Natural killer cell (primary cell): ENCODE measurements around the gene HTR6. TPM values are rescaled to one million over a fixed set of nuclear protein-coding genes. Genes with fewer than 3 reads are reported as not detected.

Source experiments
- ATAC-seq, 3 donors: fragments of 150-1000 bp in 2 of 3; fragments of 200-7000 bp in 1 of 3; cut with Tn5 transposase; 1 replicate in 1 of 3; 2 replicates in 2 of 3; pipeline ENCODE4 v1.10.0; 2021; ENCODE audit warnings: mild to moderate bottlenecking in 2 of 3, moderate library complexity in 2 of 3
- DNase-seq, 2 donors: peaks; one replicate each; pipeline versions ENCODE4 v3.0.0 to v3.0.0-alpha.2; 2013 to 2021; ENCODE audit warnings: mixed read lengths in 1 of 2
- H3K27ac ChIP-seq: one replicate; pipeline ENCODE4 v1.5.1; 2013; ENCODE audit warnings: mild to moderate bottlenecking, low read length
- H3K27me3 ChIP-seq: one replicate; pipeline ENCODE4 v1.6.1; 2013; ENCODE audit warnings: low read length; ENCODE audit not compliant: control insufficient read depth, insufficient read depth
- H3K36me3 ChIP-seq: one replicate; pipeline ENCODE4 v1.6.1; 2013; ENCODE audit warnings: low read length; ENCODE audit not compliant: control insufficient read depth, insufficient read depth
- H3K4me1 ChIP-seq: one replicate; pipeline ENCODE4 v1.6.1; 2013; ENCODE audit warnings: low read length; ENCODE audit not compliant: control insufficient read depth, insufficient read depth
- H3K4me3 ChIP-seq: one replicate; pipeline ENCODE4 v1.5.1; 2013; ENCODE audit warnings: low read length
- H3K9me3 ChIP-seq: one replicate; pipeline ENCODE4 v1.6.1; 2013; ENCODE audit warnings: low read length; ENCODE audit not compliant: control insufficient read depth, insufficient read depth
- H3K27ac Mint-ChIP-seq, 2 donors: one replicate each; pipeline ENCODE4 v1.8.0; 2022; ENCODE audit warnings: mild to moderate bottlenecking in 2 of 2, mixed read lengths in 2 of 2, moderate library complexity in 1 of 2
- H3K27me3 Mint-ChIP-seq, 2 donors: one replicate each; pipeline ENCODE4 v1.8.0; 2022; ENCODE audit warnings: low read depth in 2 of 2, mixed read lengths in 2 of 2
- H3K36me3 Mint-ChIP-seq: one replicate; pipeline ENCODE4 v1.8.0; 2022; ENCODE audit warnings: mixed read lengths
- H3K4me1 Mint-ChIP-seq, 2 donors: one replicate each; pipeline ENCODE4 v1.8.0; 2022; ENCODE audit warnings: mixed read lengths in 2 of 2
- H3K4me3 Mint-ChIP-seq: one replicate; pipeline ENCODE4 v1.8.0; 2022; ENCODE audit warnings: mild to moderate bottlenecking, moderate library complexity, mixed read lengths
- H3K9me3 Mint-ChIP-seq, 2 donors: one replicate each; pipeline ENCODE4 v1.8.0; 2022; ENCODE audit warnings: mixed read lengths in 2 of 2
- WGBS: methylation state at CpG from one replicate; pipeline ENCODE4 v1.1.7; 2013; ENCODE audit warnings: missing lambda C conversion rate; ENCODE audit not compliant: insufficient coverage; 5-methylcytosine and 5-hydroxymethylcytosine counted together
- intact Hi-C: fragments of 100-400 bp; cut with micrococcal nuclease; formaldehyde crosslinking; loops from one replicate; pipeline ENCODE4 v1.14.2; 2022
- total RNA-seq, 4 donors: library from RNA; stranded (reverse); fragments of 120-200 nt in 1 of 4; gene quantifications; one replicate each; pipeline versions ENCODE4 v1.2.3 to v1.2.4, GENCODE V29; 2013 to 2022
- TF ChIP-seq, protein P1 (sequence below): fragments of 200-600 bp; IDR thresholded peaks from one replicate; pipeline ENCODE4 v1.8.0; 2022; ENCODE audit warnings: antibody characterized with exemption

The HTR6 gene
- total RNA-seq, 3 donors from 2014 or later (not counting 1 experiment from before 2014, with no cell fraction given) = 0.18 TPM; not detected in 2

DNA sequence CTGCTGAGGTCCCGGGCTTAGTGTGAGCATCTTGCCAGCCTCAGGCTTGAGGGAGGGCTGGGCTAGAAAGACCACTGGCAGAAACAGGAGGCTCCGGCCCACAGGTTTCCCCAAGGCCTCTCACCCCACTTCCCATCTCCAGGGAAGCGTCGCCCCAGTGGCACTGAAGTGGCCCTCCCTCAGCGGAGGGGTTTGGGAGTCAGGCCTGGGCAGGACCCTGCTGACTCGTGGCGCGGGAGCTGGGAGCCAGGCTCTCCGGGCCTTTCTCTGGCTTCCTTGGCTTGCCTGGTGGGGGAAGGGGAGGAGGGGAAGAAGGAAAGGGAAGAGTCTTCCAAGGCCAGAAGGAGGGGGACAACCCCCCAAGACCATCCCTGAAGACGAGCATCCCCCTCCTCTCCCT is 7.2 kb upstream of the HTR6 start:
- H3K27me3 Mint-ChIP-seq = peaks cover 0 to 5% of the 10 kb centered on the region in 2 donors
- H3K4me1 Mint-ChIP-seq = peaks cover 0 to 6% of the 10 kb centered on the region in 2 donors
- Histone ChIP-seq H3K9me3 (no peaks in the 10 kb centered on the region), H3K36me3 (no peaks in the 10 kb centered on the region), H3K4me3 (no peak overlapping the region), H3K27ac (no peak overlapping the region), H3K4me1 (peaks cover 11% of the 10 kb centered on the region), H3K27me3 (no peaks in the 10 kb centered on the region)
- WGBS = 99% methylated on average over 9 of the region's 10 CpGs
- no peak for ATAC-seq
- no peak overlapping the region for H3K27ac Mint-ChIP-seq
- DNase-seq = no peak
- intact Hi-C loops = no loop called here
- no peaks in the 10 kb centered on the region for H3K36me3 Mint-ChIP-seq
- TF ChIP-seq, protein P1, sequence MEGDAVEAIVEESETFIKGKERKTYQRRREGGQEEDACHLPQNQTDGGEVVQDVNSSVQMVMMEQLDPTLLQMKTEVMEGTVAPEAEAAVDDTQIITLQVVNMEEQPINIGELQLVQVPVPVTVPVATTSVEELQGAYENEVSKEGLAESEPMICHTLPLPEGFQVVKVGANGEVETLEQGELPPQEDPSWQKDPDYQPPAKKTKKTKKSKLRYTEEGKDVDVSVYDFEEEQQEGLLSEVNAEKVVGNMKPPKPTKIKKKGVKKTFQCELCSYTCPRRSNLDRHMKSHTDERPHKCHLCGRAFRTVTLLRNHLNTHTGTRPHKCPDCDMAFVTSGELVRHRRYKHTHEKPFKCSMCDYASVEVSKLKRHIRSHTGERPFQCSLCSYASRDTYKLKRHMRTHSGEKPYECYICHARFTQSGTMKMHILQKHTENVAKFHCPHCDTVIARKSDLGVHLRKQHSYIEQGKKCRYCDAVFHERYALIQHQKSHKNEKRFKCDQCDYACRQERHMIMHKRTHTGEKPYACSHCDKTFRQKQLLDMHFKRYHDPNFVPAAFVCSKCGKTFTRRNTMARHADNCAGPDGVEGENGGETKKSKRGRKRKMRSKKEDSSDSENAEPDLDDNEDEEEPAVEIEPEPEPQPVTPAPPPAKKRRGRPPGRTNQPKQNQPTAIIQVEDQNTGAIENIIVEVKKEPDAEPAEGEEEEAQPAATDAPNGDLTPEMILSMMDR = no peak
- no peak overlapping the region for H3K4me3 Mint-ChIP-seq
- H3K9me3 Mint-ChIP-seq = no peaks in the 10 kb centered on the region

DNA sequence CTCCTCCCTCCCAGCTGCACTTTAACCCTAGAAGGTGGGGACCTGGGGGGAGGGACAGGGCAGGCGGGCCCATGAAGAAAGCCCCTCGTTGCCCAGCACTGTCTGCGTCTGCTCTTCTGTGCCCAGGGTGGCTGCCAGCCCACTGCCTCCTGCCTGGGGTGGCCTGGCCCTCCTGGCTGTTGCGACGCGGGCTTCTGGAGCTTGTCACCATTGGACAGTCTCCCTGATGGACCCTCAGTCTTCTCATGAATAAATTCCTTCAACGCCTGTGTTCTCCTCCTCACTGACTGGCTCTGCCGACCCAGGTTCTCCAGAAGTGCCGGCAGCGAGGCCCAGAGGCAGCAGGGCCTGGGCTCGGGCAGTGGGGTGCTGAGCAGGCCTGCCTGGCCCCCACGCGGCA is 6.5 kb upstream of the HTR6 start:
- H3K27me3 Mint-ChIP-seq = peaks cover 0 to 9% of the 10 kb centered on the region in 2 donors
- H3K9me3 Mint-ChIP-seq = no peaks in the 10 kb centered on the region
- Histone ChIP-seq H3K27me3 (no peaks in the 10 kb centered on the region), H3K4me3 (no peak overlapping the region), H3K36me3 (no peaks in the 10 kb centered on the region), H3K27ac (no peak overlapping the region), H3K9me3 (no peaks in the 10 kb centered on the region), H3K4me1 (peaks cover 11% of the 10 kb centered on the region)
- 93% methylated on average over 13 of the region's 13 CpGs for WGBS
- ATAC-seq = no peak
- TF ChIP-seq, protein P1 = no peak
- peak overlapping the region in 1 of 2 donors; percentile 47 for H3K27ac Mint-ChIP-seq
- no peak overlapping the region for H3K4me3 Mint-ChIP-seq
- H3K4me1 Mint-ChIP-seq = peaks cover 0 to 6% of the 10 kb centered on the region in 2 donors
- DNase-seq = no peak
- H3K36me3 Mint-ChIP-seq = no peaks in the 10 kb centered on the region
- intact Hi-C loops = no loop called here

DNA sequence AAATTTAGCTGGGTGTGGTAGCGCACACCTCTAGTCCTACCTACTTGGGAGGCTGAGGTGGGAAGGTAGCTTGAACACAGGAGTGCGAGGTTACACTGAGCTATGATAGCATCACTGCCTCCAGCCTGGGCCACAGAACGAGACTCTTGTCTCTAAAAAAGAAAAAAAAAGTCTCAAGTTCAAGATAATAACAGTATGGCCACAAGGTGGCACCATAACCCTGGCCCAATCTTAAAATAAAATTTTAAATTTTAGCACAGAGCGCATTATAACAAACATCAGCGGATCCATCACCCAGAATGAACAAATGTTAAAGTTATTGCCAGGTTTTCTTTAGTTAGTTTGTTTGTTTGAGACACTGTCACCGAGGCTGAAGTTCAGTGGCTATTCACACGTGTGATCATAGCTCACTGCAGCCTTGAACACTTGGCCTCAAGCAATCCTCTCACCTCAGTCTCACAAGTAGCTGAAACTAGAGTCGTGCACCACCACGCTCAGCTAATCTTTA is 2.9 kb upstream of the HTR6 start:
- H3K27ac ChIP-seq = no peak overlapping the region
- H3K4me1 ChIP-seq = peaks cover 18% of the 10 kb centered on the region
- peak overlapping the region; percentile 31 for H3K4me3 Mint-ChIP-seq
- peaks cover 13 to 29% of the 10 kb centered on the region in 2 donors for H3K27me3 Mint-ChIP-seq
- H3K4me3 ChIP-seq = no peak overlapping the region
- peak in 2 of 3 donors; percentile 35 to 48 for ATAC-seq
- H3K36me3 Mint-ChIP-seq = no peaks in the 10 kb centered on the region
- no peaks in the 10 kb centered on the region for H3K9me3 ChIP-seq
- TF ChIP-seq, protein P1 = peak; percentile 76
- no peak overlapping the region for H3K27ac Mint-ChIP-seq
- 18% methylated on average over 5 of the region's 9 CpGs for WGBS
- peak in 1 of 2 donors; percentile 82 for DNase-seq
- peaks cover 5 to 22% of the 10 kb centered on the region in 2 donors for H3K4me1 Mint-ChIP-seq
- no peaks in the 10 kb centered on the region for H3K9me3 Mint-ChIP-seq
- H3K36me3 ChIP-seq = no peaks in the 10 kb centered on the region
- H3K27me3 ChIP-seq = peaks cover 9% of the 10 kb centered on the region
- intact Hi-C loops = loop anchor here (1.0 kb wide), 2 partner anchors 43 to 150 kb away; no protein-coding TSS in a partner anchor

DNA sequence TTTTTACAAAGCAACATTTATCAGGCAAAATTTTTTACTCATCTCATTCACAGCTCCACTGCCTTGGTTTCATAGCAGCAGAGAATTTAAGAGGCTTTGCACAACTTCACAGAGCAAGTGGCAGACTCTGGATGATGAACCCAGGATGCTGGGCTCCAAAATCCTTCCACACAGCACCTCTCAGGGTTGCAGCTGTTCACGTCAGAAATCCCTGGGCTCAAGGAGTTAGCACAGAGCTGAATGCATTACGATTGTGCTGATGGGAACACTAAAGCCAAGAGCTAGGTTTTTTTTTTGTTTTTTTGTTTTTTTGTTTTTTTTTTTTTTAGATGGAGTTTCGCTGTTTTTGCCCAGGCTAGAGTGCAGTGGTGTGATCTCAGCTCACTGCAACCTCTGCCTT is 2.4 kb upstream of the HTR6 start:
- Histone ChIP-seq H3K4me1 (peaks cover 18% of the 10 kb centered on the region), H3K27ac (no peak overlapping the region), H3K9me3 (no peaks in the 10 kb centered on the region), H3K4me3 (no peak overlapping the region), H3K27me3 (peaks cover 9% of the 10 kb centered on the region), H3K36me3 (no peaks in the 10 kb centered on the region)
- WGBS = 86% methylated on average over 3 of the region's 3 CpGs
- Mint-ChIP-seq H3K4me1 (peaks cover 5 to 27% of the 10 kb centered on the region in 2 donors), H3K9me3 (no peaks in the 10 kb centered on the region), H3K27me3 (peaks cover 18 to 34% of the 10 kb centered on the region in 2 donors), H3K4me3 (no peak overlapping the region), H3K36me3 (no peaks in the 10 kb centered on the region), H3K27ac (no peak overlapping the region)
- intact Hi-C loops = no loop called here
- no peak for DNase-seq
- TF ChIP-seq, protein P1 = no peak
- ATAC-seq = no peak
